Osteoblast (primary cell): ENCODE measurements around the gene RNF130. TPM values are rescaled to one million over a fixed set of nuclear protein-coding genes. Genes with fewer than 3 reads are reported as not detected.
"Not testable (repeated sequence)": the region's sequence is repeated elsewhere in the genome, so short reads cannot be mapped to it uniquely, and the experiment has no call there.

Experiments used
- DNase-seq: peaks from one replicate; pipeline ENCODE4 v3.0.0; 2011; ENCODE audit warnings: low spot score, mixed read lengths; ENCODE audit not compliant: insufficient read length; ENCODE audit errors: missing footprints
- H2AFZ ChIP-seq: 2 replicates; pipeline ENCODE4 v1.6.0; 2011; ENCODE audit warnings: mild to moderate bottlenecking, low read length
- H3K27ac ChIP-seq: 2 replicates; pipeline ENCODE4 v1.5.1; 2011; ENCODE audit warnings: mild to moderate bottlenecking, low read depth, low read length, moderate library complexity
- H3K27me3 ChIP-seq: 2 replicates; pipeline ENCODE4 v1.6.0; 2012; ENCODE audit warnings: mild to moderate bottlenecking, control low read depth, inconsistent platforms, low read length, moderate library complexity; ENCODE audit not compliant: insufficient read depth
- H3K36me3 ChIP-seq: 2 replicates; pipeline ENCODE4 v1.5.1; 2011; ENCODE audit warnings: mild to moderate bottlenecking, low read length, control low read depth, moderate library complexity; ENCODE audit not compliant: insufficient read depth
- H3K4me1 ChIP-seq: 2 replicates; pipeline ENCODE4 v1.5.1; 2011; ENCODE audit warnings: mild to moderate bottlenecking, low read length, control low read depth, moderate library complexity; ENCODE audit not compliant: insufficient read depth
- H3K4me2 ChIP-seq: 2 replicates; pipeline ENCODE4 v1.6.0; 2011; ENCODE audit warnings: mild to moderate bottlenecking, low read length; ENCODE audit not compliant: insufficient read depth
- H3K4me3 ChIP-seq: fragments of 200-600 bp; sonication (generic); 3 replicates; pipeline ENCODE4 v1.5.1; 2012; ENCODE audit warnings: mild to moderate bottlenecking, low read length, inconsistent platforms; ENCODE audit not compliant: insufficient read depth
- H3K79me2 ChIP-seq: 2 replicates; pipeline ENCODE4 v1.6.0; 2012; ENCODE audit warnings: mild to moderate bottlenecking, low read length, control low read depth, inconsistent platforms; ENCODE audit not compliant: insufficient read depth
- H3K9me3 ChIP-seq: 2 replicates; pipeline ENCODE4 v1.5.1; 2011; ENCODE audit warnings: low read depth, low read length, control low read depth
- H4K20me1 ChIP-seq: 2 replicates; pipeline ENCODE4 v1.6.0; 2012; ENCODE audit warnings: mild to moderate bottlenecking, low read length, control low read depth; ENCODE audit not compliant: insufficient read depth
- total RNA-seq: library from RNA; depleted of rRNA; stranded (reverse); fragments of >200 nt; gene quantifications from 2 replicates; pipeline ENCODE4 v1.2.3, GENCODE V29; 2012
- TF ChIP-seq, protein P1 (sequence below): IDR thresholded peaks from 2 replicates; pipeline ENCODE4 v1.5.1; 2011; ENCODE audit warnings: mild to moderate bottlenecking, low read depth, low read length, moderate library complexity; ENCODE audit errors: extremely low read depth

RNF130 gene
- total RNA-seq, 1 donor: 28.6 TPM

- Histone ChIP-seq H3K36me3 (peaks cover 5% of the 10 kb centered on the region), H3K27me3 (no peaks in the 10 kb centered on the region), H3K4me1 (no peaks in the 10 kb centered on the region), H2AFZ (no peak overlapping the region), H3K9me3 (no peaks in the 10 kb centered on the region), H3K79me2 (no peaks in the 10 kb centered on the region), H3K27ac (no peak overlapping the region), H4K20me1 (no peaks in the 10 kb centered on the region), H3K4me3 (no peak overlapping the region), H3K4me2 (no peak overlapping the region)
- TF ChIP-seq, protein P1, sequence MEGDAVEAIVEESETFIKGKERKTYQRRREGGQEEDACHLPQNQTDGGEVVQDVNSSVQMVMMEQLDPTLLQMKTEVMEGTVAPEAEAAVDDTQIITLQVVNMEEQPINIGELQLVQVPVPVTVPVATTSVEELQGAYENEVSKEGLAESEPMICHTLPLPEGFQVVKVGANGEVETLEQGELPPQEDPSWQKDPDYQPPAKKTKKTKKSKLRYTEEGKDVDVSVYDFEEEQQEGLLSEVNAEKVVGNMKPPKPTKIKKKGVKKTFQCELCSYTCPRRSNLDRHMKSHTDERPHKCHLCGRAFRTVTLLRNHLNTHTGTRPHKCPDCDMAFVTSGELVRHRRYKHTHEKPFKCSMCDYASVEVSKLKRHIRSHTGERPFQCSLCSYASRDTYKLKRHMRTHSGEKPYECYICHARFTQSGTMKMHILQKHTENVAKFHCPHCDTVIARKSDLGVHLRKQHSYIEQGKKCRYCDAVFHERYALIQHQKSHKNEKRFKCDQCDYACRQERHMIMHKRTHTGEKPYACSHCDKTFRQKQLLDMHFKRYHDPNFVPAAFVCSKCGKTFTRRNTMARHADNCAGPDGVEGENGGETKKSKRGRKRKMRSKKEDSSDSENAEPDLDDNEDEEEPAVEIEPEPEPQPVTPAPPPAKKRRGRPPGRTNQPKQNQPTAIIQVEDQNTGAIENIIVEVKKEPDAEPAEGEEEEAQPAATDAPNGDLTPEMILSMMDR: no peak
- DNase-seq: no peak
Observed at GRCh38 chr5:179963375-179963774, 108.2 kb downstream of the RNF130 start.

DNA sequence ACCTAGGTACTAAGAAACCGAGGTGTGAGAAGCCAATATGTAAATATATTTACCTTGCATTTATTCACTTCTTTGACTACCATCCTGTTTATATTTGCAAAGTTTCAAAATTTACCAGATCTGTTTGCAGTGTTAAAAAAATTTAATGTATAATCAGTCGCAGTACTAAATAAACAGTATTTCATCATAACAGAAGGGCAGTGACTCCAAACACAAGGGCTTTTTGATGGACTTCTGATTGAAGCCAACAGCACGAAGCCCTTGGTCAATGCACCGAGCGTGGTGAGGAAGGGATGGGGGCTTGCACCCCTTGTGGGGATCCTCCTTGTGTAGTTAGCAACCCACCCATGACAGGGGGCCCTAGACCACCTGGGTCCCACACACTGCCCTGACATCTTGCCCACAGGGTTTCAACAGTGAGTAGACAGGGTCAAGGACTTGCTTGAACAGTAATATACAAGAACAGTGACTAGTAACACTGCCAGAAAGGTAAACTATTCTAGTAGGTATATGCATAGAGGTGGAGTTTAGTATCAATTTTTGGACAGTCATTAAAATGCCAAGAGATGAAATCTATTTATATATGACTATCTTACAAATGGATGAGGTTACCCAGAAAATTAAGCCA lies 111.2 kb downstream of the RNF130 start:
- Histone ChIP-seq H3K79me2 (no peaks in the 10 kb centered on the region), H2AFZ (no peak overlapping the region), H3K4me3 (no peak overlapping the region), H3K4me1 (no peaks in the 10 kb centered on the region), H4K20me1 (no peaks in the 10 kb centered on the region), H3K27ac (no peak overlapping the region), H3K9me3 (no peaks in the 10 kb centered on the region), H3K36me3 (no peaks in the 10 kb centered on the region), H3K27me3 (no peaks in the 10 kb centered on the region), H3K4me2 (no peak overlapping the region)
- TF ChIP-seq, protein P1: no peak
- no peak for DNase-seq

- no peaks in the 10 kb centered on the region for H4K20me1 ChIP-seq
- H2AFZ ChIP-seq: no peak overlapping the region
- H3K4me2 ChIP-seq: no peak overlapping the region
- no peaks in the 10 kb centered on the region for H3K79me2 ChIP-seq
- TF ChIP-seq, protein P1: no peak
- no peak for DNase-seq
- H3K27ac ChIP-seq: no peak overlapping the region
- H3K9me3 ChIP-seq: no peaks in the 10 kb centered on the region
- H3K27me3 ChIP-seq: no peaks in the 10 kb centered on the region
- no peaks in the 10 kb centered on the region for H3K4me1 ChIP-seq
- no peak overlapping the region for H3K4me3 ChIP-seq
- no peaks in the 10 kb centered on the region for H3K36me3 ChIP-seq
Observed at GRCh38 chr5:179959641-179960040, 111.9 kb downstream of the RNF130 start.

DNA sequence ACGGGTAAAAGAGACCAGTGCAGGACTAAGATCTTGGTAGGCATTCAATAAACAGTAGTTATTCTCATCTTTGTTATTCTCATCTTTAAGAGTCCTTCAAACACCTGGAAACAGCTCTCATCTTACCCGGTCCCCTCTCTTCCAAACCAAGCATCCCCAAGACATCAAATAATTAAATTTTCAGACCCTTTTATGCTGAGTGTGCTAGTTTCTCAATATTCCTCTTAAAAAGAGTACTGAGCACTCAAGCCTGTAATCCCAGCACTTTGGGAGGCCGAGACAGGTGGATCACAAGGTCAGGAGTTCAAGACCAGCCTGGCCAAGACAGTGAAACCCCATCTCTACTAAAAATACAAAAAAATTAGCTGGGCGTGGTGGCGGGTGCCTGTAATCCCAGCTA lies 112.4 kb downstream of the RNF130 start:
- not testable (repeated sequence) for H3K36me3 ChIP-seq, H3K9me3 ChIP-seq, H3K79me2 ChIP-seq, H3K27me3 ChIP-seq, H2AFZ ChIP-seq, H3K4me2 ChIP-seq, H4K20me1 ChIP-seq, H3K27ac ChIP-seq, H3K4me1 ChIP-seq, H3K4me3 ChIP-seq, DNase-seq
